H1 (cell line): ENCODE data around the gene CEP128. TPM values are rescaled to one million over a fixed set of nuclear protein-coding genes. Genes with fewer than 3 reads are reported as not detected.

Source experiments
- CTCF ChIA-PET: fragments of 300-600 bp; sonication (Branson Sonifier 250); formaldehyde crosslinking; loops from one replicate; lab custom pipeline; 2021; ENCODE audit not compliant: partially characterized antibody; lab: Charles Lee
- POLR2A ChIA-PET: fragments of 300-600 bp; sonication (Branson Sonifier 250); formaldehyde crosslinking; loops from one replicate; lab custom pipeline; 2021; ENCODE audit warnings: inconsistent platforms; ENCODE audit not compliant: partially characterized antibody; lab: Charles Lee
- DNase-seq, 2 experiments: peaks; one replicate each; pipeline versions ENCODE4 v3.0.0 to v3.0.0-alpha.2; 2010 to 2022; ENCODE audit warnings: low spot score in 2 of 2, low read depth in 1 of 2, mixed read lengths in 1 of 2
- FAIRE-seq: peaks from 2 replicates; lab custom pipeline; 2011; peaks lifted over from hg19 to GRCh38; lab: Jason Lieb, UNC
- H2AFZ ChIP-seq: 2 replicates; pipeline ENCODE4 v1.8.1; 2012; ENCODE audit warnings: low read length, inconsistent platforms
- H2AK5ac ChIP-seq: 2 replicates; pipeline ENCODE4 v1.6.1; 2013; ENCODE audit warnings: low read depth, low read length
- H2BK120ac ChIP-seq: replicated peaks from 2 replicates; pipeline ENCODE3; 2013; ENCODE audit warnings: low read depth, low read length, inconsistent platforms
- H2BK12ac ChIP-seq: 2 replicates; pipeline ENCODE4 v1.6.1; 2013; ENCODE audit warnings: low read depth, low read length
- H2BK15ac ChIP-seq: 2 replicates; pipeline ENCODE4 v1.6.1; 2013; ENCODE audit warnings: low read length
- H2BK20ac ChIP-seq: 2 replicates; pipeline ENCODE4 v1.6.1; 2013; ENCODE audit warnings: low read length
- H2BK5ac ChIP-seq: 2 replicates; pipeline ENCODE4 v1.6.1; 2013; ENCODE audit warnings: low read depth, low read length
- H3K14ac ChIP-seq: 2 replicates; pipeline ENCODE4 v1.6.1; 2013; ENCODE audit warnings: inconsistent platforms; ENCODE audit not compliant: insufficient read length
- H3K18ac ChIP-seq: 2 replicates; pipeline ENCODE4 v1.6.1; 2013; ENCODE audit warnings: low read length; ENCODE audit errors: extremely low read depth
- H3K23ac ChIP-seq: 2 replicates; pipeline ENCODE4 v1.6.1; 2013; ENCODE audit warnings: inconsistent platforms; ENCODE audit not compliant: insufficient read length
- H3K23me2 ChIP-seq: 2 replicates; pipeline ENCODE4 v1.6.1; 2013; ENCODE audit warnings: low read depth, low read length
- H3K27ac ChIP-seq: 2 replicates; pipeline ENCODE4 v1.6.1; 2011; ENCODE audit warnings: low read depth, low read length, inconsistent platforms
- H3K27me3 ChIP-seq, 4 experiments: replicated peaks in 1 of 4; 1 replicate in 1 of 4; 2 replicates in 3 of 4; pipeline versions ENCODE4 v1.6.1 to v1.8.1; 2011 to 2013; ENCODE audit warnings: low read length in 3 of 4, mild to moderate bottlenecking in 3 of 4, inconsistent platforms in 2 of 4, mixed read lengths in 2 of 4, moderate library complexity in 1 of 4; ENCODE audit not compliant: control insufficient read depth in 3 of 4, insufficient read depth in 3 of 4; ENCODE audit errors: extremely low read depth in 1 of 4
- H3K36me3 ChIP-seq, 4 experiments: 2 replicates each; pipeline versions ENCODE4 v1.6.1 to v1.8.1; 2011 to 2013; ENCODE audit warnings: mild to moderate bottlenecking in 4 of 4, low read length in 3 of 4, moderate library complexity in 2 of 4, control low read depth in 1 of 4, inconsistent platforms in 1 of 4; ENCODE audit not compliant: insufficient read depth in 4 of 4, control insufficient read depth in 2 of 4
- H3K4ac ChIP-seq: replicated peaks from 2 replicates; pipeline ENCODE3; 2013; ENCODE audit warnings: low read length, low read depth, mixed read lengths, inconsistent platforms; ENCODE audit not compliant: insufficient read length
- H3K4me1 ChIP-seq, 4 experiments: replicated peaks in 1 of 4; 1 replicate in 1 of 4; 2 replicates in 3 of 4; pipeline versions ENCODE4 v1.6.1 to v1.8.1; 2011 to 2013; ENCODE audit warnings: low read length in 3 of 4, inconsistent platforms in 2 of 4, mixed read lengths in 1 of 4; ENCODE audit not compliant: insufficient read depth in 4 of 4, control insufficient read depth in 3 of 4
- H3K4me2 ChIP-seq, 2 experiments: 2 replicates each; pipeline versions ENCODE4 v1.6.1 to v1.8.1; 2011 to 2013; ENCODE audit warnings: low read depth in 2 of 2, low read length in 2 of 2, control low read depth in 1 of 2, inconsistent platforms in 1 of 2, mild to moderate bottlenecking in 1 of 2; ENCODE audit not compliant: insufficient read depth in 1 of 2
- H3K4me3 ChIP-seq, 4 experiments: fragments of 200-600, 300-600 bp in 1 of 4; sonication (generic), shearing (Covaris generic), sonication (Bioruptor Twin) in 1 of 4; 2 replicates each; pipeline versions ENCODE4 v1.5.1 to v1.8.1; 2011 to 2016; ENCODE audit warnings: low read length in 4 of 4, low read depth in 3 of 4, control low read depth in 2 of 4, inconsistent platforms in 2 of 4, mild to moderate bottlenecking in 2 of 4, mixed read lengths in 1 of 4, moderate library complexity in 1 of 4; ENCODE audit not compliant: insufficient read depth in 2 of 4; ENCODE audit errors: extremely low read depth in 1 of 4
- H3K56ac ChIP-seq: replicated peaks from 2 replicates; pipeline ENCODE3; 2013; ENCODE audit warnings: low read depth, mild to moderate bottlenecking, mixed read lengths, low read length, inconsistent platforms; ENCODE audit not compliant: insufficient read length
- H3K79me1 ChIP-seq: 2 replicates; pipeline ENCODE4 v1.6.1; 2013; ENCODE audit warnings: low read depth, low read length, control low read depth
- H3K79me2 ChIP-seq, 2 experiments: 2 replicates each; pipeline versions ENCODE4 v1.6.1 to v1.8.1; 2012 to 2013; ENCODE audit warnings: low read length in 2 of 2, mild to moderate bottlenecking in 2 of 2, inconsistent platforms in 1 of 2; ENCODE audit not compliant: insufficient read depth in 2 of 2, control insufficient read depth in 1 of 2
- H3K9ac ChIP-seq, 4 experiments: replicated peaks in 1 of 4; 1 replicate in 1 of 4; 2 replicates in 3 of 4; pipeline versions ENCODE4 v1.6.1 to v1.8.1; 2011 to 2013; ENCODE audit warnings: low read depth in 3 of 4, low read length in 3 of 4, control low read depth in 2 of 4, mild to moderate bottlenecking in 2 of 4, moderate library complexity in 2 of 4, inconsistent platforms in 1 of 4; ENCODE audit errors: extremely low read depth in 1 of 4
- H3K9me3 ChIP-seq, 2 experiments: 2 replicates each; pipeline versions ENCODE4 v1.6.1 to v1.8.1; 2012 to 2013; ENCODE audit warnings: mild to moderate bottlenecking in 2 of 2, moderate library complexity in 2 of 2, control low read depth in 1 of 2, inconsistent platforms in 1 of 2, low read depth in 1 of 2, low read length in 1 of 2, mixed read lengths in 1 of 2; ENCODE audit not compliant: insufficient read depth in 2 of 2
- H4K20me1 ChIP-seq, 2 experiments: replicated peaks in 1 of 2; 2 replicates each; pipeline versions ENCODE3 to v1.8.1; 2011 to 2013; ENCODE audit warnings: inconsistent platforms in 2 of 2, low read length in 2 of 2, mild to moderate bottlenecking in 1 of 2; ENCODE audit not compliant: insufficient read depth in 2 of 2, control insufficient read depth in 1 of 2
- H4K5ac ChIP-seq: 2 replicates; pipeline ENCODE4 v1.6.1; 2013; ENCODE audit warnings: low read length, low read depth, mixed read lengths, inconsistent platforms; ENCODE audit not compliant: insufficient read length
- H4K8ac ChIP-seq: 2 replicates; pipeline ENCODE4 v1.8.0; 2013; ENCODE audit warnings: mild to moderate bottlenecking, moderate library complexity, low read length, inconsistent platforms; ENCODE audit not compliant: insufficient read depth; ENCODE audit errors: extremely low read depth
- H4K91ac ChIP-seq: replicated peaks from 2 replicates; pipeline ENCODE3; 2013; ENCODE audit warnings: low read length, mixed read lengths, inconsistent platforms; ENCODE audit not compliant: insufficient read length
- NRF1 ChIP-seq: IDR thresholded peaks from 2 replicates; pipeline ENCODE4 v1.6.1; 2011; ENCODE audit warnings: mild to moderate bottlenecking, low read depth, low read length, improper control_type of control experiment
- WGBS, 2 experiments: shearing (Covaris generic) in 1 of 2; methylation state at CpG; one replicate each; pipeline versions ENCODE4 v1.1.6 to v1.1.7; 2013 to 2015; ENCODE audit warnings: low lambda C conversion rate in 2 of 2, mixed read lengths in 2 of 2, inconsistent platforms in 1 of 2, low coverage in 1 of 2, missing lambda C conversion rate in 1 of 2; ENCODE audit not compliant: insufficient replicate concordance in 2 of 2, insufficient coverage in 1 of 2, insufficient read length in 1 of 2; ENCODE audit errors: extremely low coverage in 1 of 2, missing lambda C conversion rate in 1 of 2; 5-methylcytosine and 5-hydroxymethylcytosine counted together
- polyA plus RNA-seq, 7 experiments: library from polyadenylated mRNA; depleted of rRNA in 3 of 7; stranded (reverse) in 5 of 7; unstranded in 2 of 7; fragments of >200 nt in 5 of 7; fragments of 200-250 nt in 2 of 7; gene quantifications; 1 replicate in 5 of 7; 2 replicates in 1 of 7; 4 replicates in 1 of 7; pipeline versions ENCODE4 v1.2.1 to v1.2.3, GENCODE V29; 2011 to 2013; ENCODE audit warnings: missing spikeins in 2 of 7, mixed read lengths in 2 of 7
- total RNA-seq: library from RNA; stranded (reverse); fragmentation: NEBNext Ultra II Directional; extraction: Animal tissue kit (Norgen Biotek cat#: 25700); gene quantifications from 2 replicates; pipeline ENCODE4 v1.2.1, GENCODE V29; 2021

Gene CEP128
- total and polyA plus RNA-seq, 2 of the 8 experiments (the other 6 are each of a cell fraction or from before 2014, with no cell fraction given), result 1.9 to 17.0 TPM

DNA sequence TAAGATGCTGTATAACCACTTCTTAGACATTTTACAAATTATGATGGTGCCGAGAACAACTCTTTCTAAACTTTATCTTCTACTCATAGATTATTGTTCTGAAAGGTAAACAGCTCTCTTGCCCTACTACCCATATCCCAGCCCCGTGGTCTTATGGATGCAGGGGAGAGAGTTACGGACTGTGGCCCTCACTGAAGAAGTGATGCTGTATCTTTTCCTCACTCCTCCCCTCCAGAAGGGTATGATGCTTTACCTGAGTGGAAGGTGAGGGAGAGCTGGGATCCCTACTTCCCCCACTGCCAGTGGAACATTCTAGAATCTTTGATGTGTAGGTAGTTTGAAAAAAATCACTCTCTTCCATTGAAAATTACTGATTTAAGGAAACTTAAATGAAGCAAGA is 17.4 kb upstream of the CEP128 start:
- no peaks in the 10 kb centered on the region for H3K9me3 ChIP-seq
- H3K27ac ChIP-seq, result no peak overlapping the region
- CTCF ChIA-PET, result interaction anchor here (0.6 to 1.7 kb wide), 4 partner anchors 16 to 211 kb away, joined by 3 to 8 read pairs (median 5); no protein-coding TSS in a partner anchor
- no peak overlapping the region for H3K23ac ChIP-seq
- H2BK15ac ChIP-seq, result no peak overlapping the region
- no peak overlapping the region for H4K91ac ChIP-seq
- H3K23me2 ChIP-seq, result peaks cover 2% of the 10 kb centered on the region; the same call in 1 of the 2 replicates
- no peak overlapping the region for H3K9ac ChIP-seq
- TF ChIP-seq NRF1, result no peak
- no peaks in the 10 kb centered on the region for H4K20me1 ChIP-seq
- H4K5ac ChIP-seq, result no peak overlapping the region
- no peak overlapping the region for H3K18ac ChIP-seq
- no peak overlapping the region for H2BK12ac ChIP-seq
- no peak overlapping the region for H3K56ac ChIP-seq
- no peak for DNase-seq
- no peak overlapping the region for H4K8ac ChIP-seq
- no peak overlapping the region for H3K14ac ChIP-seq
- 93% methylated on average over 3 of the region's 3 CpGs; no CpG with 5 or more reads in 1 of the 2 experiments for WGBS, 2 experiments
- H3K4me2 ChIP-seq, result no peak overlapping the region
- no peak overlapping the region for H3K4ac ChIP-seq
- no peak overlapping the region for H2AK5ac ChIP-seq
- POLR2A ChIA-PET, result no interaction called here
- H3K79me2 ChIP-seq, result no peaks in the 10 kb centered on the region
- H3K36me3 ChIP-seq, result no peaks in the 10 kb centered on the region
- no peaks in the 10 kb centered on the region for H3K79me1 ChIP-seq
- no peak overlapping the region for H3K4me3 ChIP-seq
- H2BK20ac ChIP-seq, result no peak overlapping the region
- no peak overlapping the region for H2BK5ac ChIP-seq
- no peak overlapping the region for H2AFZ ChIP-seq
- H3K4me1 ChIP-seq, result peaks cover 0 to 6% (median under 1%) of the 10 kb centered on the region in 4 experiments; a peak in 2 of 7 replicates
- H2BK120ac ChIP-seq, result no peak overlapping the region
- no peak for FAIRE-seq
- peaks cover 2 to 9% (median 6%) of the 10 kb centered on the region in 4 experiments; a peak in 5 of 7 replicates for H3K27me3 ChIP-seq
